KMS-11 (cell line): ENCODE results near the gene NUAK2.

Source experiments
- H2AFZ ChIP-seq: fragments of 200-600 bp; sonication (generic); 2 replicates; pipeline ENCODE4 v1.6.1; 2016; ENCODE audit warnings: antibody characterized with exemption, mixed run types, low read depth
- H3K27ac ChIP-seq: fragments of 200-600 bp; sonication (generic); 2 replicates; pipeline ENCODE4 v1.6.1; 2016; ENCODE audit warnings: mild to moderate bottlenecking, mixed run types
- H3K27me3 ChIP-seq: fragments of 200-600 bp; sonication (generic); 2 replicates; pipeline ENCODE4 v1.6.1; 2017; ENCODE audit warnings: mild to moderate bottlenecking, low read depth, mixed run types, moderate library complexity; ENCODE audit not compliant: insufficient read depth
- H3K36me3 ChIP-seq: fragments of 200-600 bp; sonication (generic); 2 replicates; pipeline ENCODE4 v1.6.1; 2017; ENCODE audit warnings: mild to moderate bottlenecking, mixed run types; ENCODE audit not compliant: insufficient read depth
- H3K4me1 ChIP-seq: fragments of 200-600 bp; sonication (generic); 2 replicates; pipeline ENCODE4 v1.6.1; 2016; ENCODE audit warnings: mild to moderate bottlenecking, low read depth, mixed run types; ENCODE audit not compliant: poor library complexity, severe bottlenecking
- H3K4me2 ChIP-seq: fragments of 200-600 bp; sonication (generic); 2 replicates; pipeline ENCODE4 v1.7.0; 2016; ENCODE audit warnings: mild to moderate bottlenecking, mixed run types
- H3K4me3 ChIP-seq: fragments of 200-600 bp; sonication (generic); IDR thresholded peaks from 2 replicates; pipeline ENCODE4 v1.6.1; 2017; ENCODE audit warnings: low read depth, low read length, mixed read lengths; ENCODE audit not compliant: insufficient read depth
- H3K79me2 ChIP-seq: fragments of 200-600 bp; sonication (generic); 2 replicates; pipeline ENCODE4 v1.6.1; 2016; ENCODE audit warnings: low read depth, mixed run types; ENCODE audit not compliant: insufficient read depth
- H3K9ac ChIP-seq: fragments of 200-600 bp; sonication (generic); 2 replicates; pipeline ENCODE4 v1.6.1; 2016; ENCODE audit warnings: mild to moderate bottlenecking, mixed run types
- H4K20me1 ChIP-seq: fragments of 200-600 bp; sonication (generic); 2 replicates; pipeline ENCODE4 v1.6.1; 2016; ENCODE audit warnings: mild to moderate bottlenecking, mixed run types; ENCODE audit not compliant: insufficient read depth
- CTCF ChIP-seq: fragments of 200-600 bp; sonication (generic); conservative IDR thresholded peaks from 2 replicates; pipeline ENCODE4 v1.6.1; 2017; ENCODE audit warnings: low read depth, mild to moderate bottlenecking, antibody characterized with exemption, low read length, moderate library complexity, mixed read lengths

NUAK2 gene

GRCh38 chr1:205339717-205340116, 18.2 kb upstream of the NUAK2 start:
- Histone ChIP-seq H3K4me3 (no peak overlapping the region), H3K27ac (no peak overlapping the region), H4K20me1 (no peaks in the 10 kb centered on the region), H3K79me2 (no peaks in the 10 kb centered on the region), H3K4me2 (no peak overlapping the region), H2AFZ (no peak overlapping the region), H3K27me3 (no peaks in the 10 kb centered on the region; the same call in 1 of the 2 replicates), H3K9ac (no peak overlapping the region), H3K4me1 (peaks cover 17% of the 10 kb centered on the region), H3K36me3 (no peaks in the 10 kb centered on the region)
- no peak for TF ChIP-seq CTCF

GRCh38 chr1:205339197-205339702, 17.7 kb upstream of the NUAK2 start:
- no peaks in the 10 kb centered on the region for H4K20me1 ChIP-seq
- H3K27me3 ChIP-seq, result no peaks in the 10 kb centered on the region; the same call in 1 of the 2 replicates
- peaks cover 17% of the 10 kb centered on the region for H3K4me1 ChIP-seq
- no peaks in the 10 kb centered on the region for H3K79me2 ChIP-seq
- no peak overlapping the region for H3K4me3 ChIP-seq
- no peak overlapping the region for H2AFZ ChIP-seq
- H3K36me3 ChIP-seq, result no peaks in the 10 kb centered on the region
- no peak overlapping the region for H3K27ac ChIP-seq
- TF ChIP-seq CTCF, result no peak
- no peak overlapping the region for H3K9ac ChIP-seq
- no peak overlapping the region for H3K4me2 ChIP-seq

- Histone ChIP-seq H4K20me1 (no peaks in the 10 kb centered on the region), H3K79me2 (no peaks in the 10 kb centered on the region), H3K9ac (no peak overlapping the region), H3K4me1 (peaks cover 17% of the 10 kb centered on the region), H3K36me3 (no peaks in the 10 kb centered on the region), H2AFZ (no peak overlapping the region), H3K27me3 (no peaks in the 10 kb centered on the region; the same call in 1 of the 2 replicates), H3K27ac (no peak overlapping the region), H3K4me3 (no peak overlapping the region), H3K4me2 (no peak overlapping the region)
- no peak for TF ChIP-seq CTCF
Observed at GRCh38 chr1:205338011-205338410, 16.5 kb upstream of the NUAK2 start.

- no peaks in the 10 kb centered on the region; the same call in 1 of the 2 replicates for H3K27me3 ChIP-seq
- no peaks in the 10 kb centered on the region for H4K20me1 ChIP-seq
- H3K9ac ChIP-seq, result no peak overlapping the region
- H3K4me3 ChIP-seq, result no peak overlapping the region
- no peak overlapping the region for H3K4me2 ChIP-seq
- peaks cover 17% of the 10 kb centered on the region for H3K4me1 ChIP-seq
- H3K36me3 ChIP-seq, result no peaks in the 10 kb centered on the region
- H3K27ac ChIP-seq, result no peak overlapping the region
- H2AFZ ChIP-seq, result no peak overlapping the region
- no peaks in the 10 kb centered on the region for H3K79me2 ChIP-seq
- no peak for TF ChIP-seq CTCF
Observed at GRCh38 chr1:205337481-205337880, 15.9 kb upstream of the NUAK2 start.
